Lung (tissue), 12 donors: Measurements from ENCODE around the gene MAP1S. TPM values are rescaled to one million over a fixed set of nuclear protein-coding genes. Genes with fewer than 3 reads are reported as not detected.

ENCODE experiments used
- ATAC-seq: fragments of 200-7000 bp; cut with Tn5 transposase; one replicate; pipeline ENCODE4 v1.9.1; 2020; ENCODE audit warnings: moderate number of reproducible peaks; ENCODE audit not compliant: insufficient read depth, low FRiP score
- DNase-seq, 3 donors: peaks; one replicate each; pipeline ENCODE4 v3.0.0-alpha.2; 2013 to 2017
- H3K27ac ChIP-seq, 2 donors: one replicate each; pipeline ENCODE4 v1.5.1; 2013; ENCODE audit warnings: mild to moderate bottlenecking in 2 of 2, moderate library complexity in 2 of 2, control low read depth in 1 of 2, inconsistent platforms in 1 of 2, low read depth in 1 of 2, low read length in 1 of 2
- H3K27me3 ChIP-seq, 3 donors: one replicate each; pipeline ENCODE4 v1.5.1; 2013; ENCODE audit warnings: low read length in 2 of 3; ENCODE audit not compliant: control insufficient read depth in 3 of 3, insufficient read depth in 3 of 3
- H3K36me3 ChIP-seq, 4 donors: one replicate each; pipeline ENCODE4 v1.5.1; 2013; ENCODE audit warnings: low read length in 4 of 4, mild to moderate bottlenecking in 1 of 4, moderate library complexity in 1 of 4; ENCODE audit not compliant: control insufficient read depth in 4 of 4, insufficient read depth in 4 of 4
- H3K4me1 ChIP-seq, 5 donors: one replicate each; pipeline ENCODE4 v1.5.1; 2013; ENCODE audit warnings: low read length in 5 of 5, mild to moderate bottlenecking in 2 of 5, moderate library complexity in 1 of 5; ENCODE audit not compliant: control insufficient read depth in 5 of 5, insufficient read depth in 5 of 5
- H3K4me3 ChIP-seq: one replicate; pipeline ENCODE4 v1.5.1; 2013; ENCODE audit warnings: mild to moderate bottlenecking, control low read depth, moderate library complexity
- H3K9ac ChIP-seq, 2 donors: one replicate each; pipeline ENCODE4 v1.5.1; 2013; ENCODE audit warnings: low read length in 2 of 2, control low read depth in 1 of 2; ENCODE audit not compliant: insufficient read depth in 1 of 2
- H3K9me3 ChIP-seq, 4 donors: one replicate each; pipeline ENCODE4 v1.5.1; 2013; ENCODE audit warnings: low read length in 3 of 4, mild to moderate bottlenecking in 1 of 4, moderate library complexity in 1 of 4; ENCODE audit not compliant: control insufficient read depth in 4 of 4, insufficient read depth in 3 of 4
- CTCF ChIP-seq: IDR thresholded peaks from 2 replicates; pipeline ENCODE4 v1.5.1; 2012; ENCODE audit warnings: mild to moderate bottlenecking; ENCODE audit errors: control extremely low read depth, extremely low read depth
- WGBS, 2 donors: extraction: QIAGEN DNeasy Blood & Tissue Kit; methylation state at CpG; one replicate each; pipeline ENCODE4 v1.1.7; 2013; 5-methylcytosine and 5-hydroxymethylcytosine counted together
- polyA plus RNA-seq, 2 donors: library from polyadenylated mRNA; stranded (reverse); fragments of 200-250 nt; gene quantifications; one replicate each; pipeline ENCODE4 v1.2.1, GENCODE V29; 2013
- total RNA-seq, 2 donors: library from RNA; depleted of rRNA in 1 of 2; stranded (reverse); fragments of >200 nt in 1 of 2; gene quantifications; one replicate each; pipeline ENCODE4 v1.2.1, GENCODE V29; 2014 to 2021
- donor health status: control.
- donor health status: control.
- donor health status: Bipolar disorder and iron deficiency.
- donor health status: healthy.
- donor health status: DM: yes; HTN: yes; CAD: no.

Gene MAP1S
- total and polyA plus RNA-seq, 4 donors: 32.1 to 71.1 (median 38.4) TPM

GRCh38 chr19:17755977-17756670 lies 36.8 kb downstream of the MAP1S start:
- WGBS, 2 donors: 66 to 80% methylated on average over 12 of the region's 12 CpGs
- no peak overlapping the region for H3K27ac ChIP-seq
- H3K9me3 ChIP-seq: no peaks in the 10 kb centered on the region
- no peak for ATAC-seq
- H3K9ac ChIP-seq: no peak overlapping the region
- H3K36me3 ChIP-seq: no peaks in the 10 kb centered on the region
- no peak for TF ChIP-seq CTCF
- H3K4me1 ChIP-seq: peaks cover 0 to 5% (median 0%) of the 10 kb centered on the region in 5 donors
- H3K27me3 ChIP-seq: no peaks in the 10 kb centered on the region
- peak in 2 of 3 donors; percentile 41 to 49 for DNase-seq
- no peak overlapping the region for H3K4me3 ChIP-seq

GRCh38 chr19:17757125-17757524 lies 37.8 kb downstream of the MAP1S start:
- Histone ChIP-seq H3K36me3 (no peaks in the 10 kb centered on the region), H3K27ac (no peak overlapping the region), H3K4me1 (peaks cover 0 to 5% (median 0%) of the 10 kb centered on the region in 5 donors), H3K9ac (no peak overlapping the region), H3K27me3 (no peaks in the 10 kb centered on the region), H3K9me3 (no peaks in the 10 kb centered on the region), H3K4me3 (no peak overlapping the region)
- WGBS, 2 donors: 27 to 64% methylated on average over 8 to 9 of the region's 9 CpGs
- DNase-seq (peak; percentile 35 to 55 (median 39)), ATAC-seq (no peak)
- no peak for TF ChIP-seq CTCF

GRCh38 chr19:17758515-17758914 lies 39.2 kb downstream of the MAP1S start:
- Histone ChIP-seq H3K4me1 (peaks cover 0 to 5% (median 0%) of the 10 kb centered on the region in 5 donors), H3K9me3 (no peaks in the 10 kb centered on the region), H3K36me3 (no peaks in the 10 kb centered on the region), H3K9ac (no peak overlapping the region), H3K27ac (no peak overlapping the region), H3K27me3 (no peaks in the 10 kb centered on the region), H3K4me3 (no peak overlapping the region)
- ATAC-seq (no peak), DNase-seq (no peak)
- no peak for TF ChIP-seq CTCF
- 72 to 80% methylated on average over 5 of the region's 5 CpGs for WGBS, 2 donors
